Measurements from ENCODE around the gene TRAPPC10.

- TF ChIP-seq, protein P1, sequence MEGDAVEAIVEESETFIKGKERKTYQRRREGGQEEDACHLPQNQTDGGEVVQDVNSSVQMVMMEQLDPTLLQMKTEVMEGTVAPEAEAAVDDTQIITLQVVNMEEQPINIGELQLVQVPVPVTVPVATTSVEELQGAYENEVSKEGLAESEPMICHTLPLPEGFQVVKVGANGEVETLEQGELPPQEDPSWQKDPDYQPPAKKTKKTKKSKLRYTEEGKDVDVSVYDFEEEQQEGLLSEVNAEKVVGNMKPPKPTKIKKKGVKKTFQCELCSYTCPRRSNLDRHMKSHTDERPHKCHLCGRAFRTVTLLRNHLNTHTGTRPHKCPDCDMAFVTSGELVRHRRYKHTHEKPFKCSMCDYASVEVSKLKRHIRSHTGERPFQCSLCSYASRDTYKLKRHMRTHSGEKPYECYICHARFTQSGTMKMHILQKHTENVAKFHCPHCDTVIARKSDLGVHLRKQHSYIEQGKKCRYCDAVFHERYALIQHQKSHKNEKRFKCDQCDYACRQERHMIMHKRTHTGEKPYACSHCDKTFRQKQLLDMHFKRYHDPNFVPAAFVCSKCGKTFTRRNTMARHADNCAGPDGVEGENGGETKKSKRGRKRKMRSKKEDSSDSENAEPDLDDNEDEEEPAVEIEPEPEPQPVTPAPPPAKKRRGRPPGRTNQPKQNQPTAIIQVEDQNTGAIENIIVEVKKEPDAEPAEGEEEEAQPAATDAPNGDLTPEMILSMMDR (IDR thresholded peaks at IDR 0.05; ENCODE audit: poor library complexity): no peak
- no peak for TF ChIP-seq EZH2 (IDR thresholded peaks at IDR 0.05; ENCODE audit: borderline replicate concordance)
- no peak for TF ChIP-seq EZH2phosphoT487 (IDR thresholded peaks at IDR 0.05; ENCODE audit: low read depth, severe bottlenecking, unreplicated experiment)
These were observed 30.3 kb upstream of the TRAPPC10 start for GRCh38 chr21:43981871-43982210.

All from hepatocyte (in vitro differentiated cells).